ENCODE data around the gene SENP8.
"Not testable (repeated sequence)": the region's sequence is repeated elsewhere in the genome, so short reads cannot be mapped to it uniquely, and the experiment has no call there.

GRCh38 chr15:72100551-72100950 is 17.7 kb upstream of the SENP8 start:
- not testable (repeated sequence) for TF ChIP-seq EZH2phosphoT487 (IDR thresholded peaks at IDR 0.05; ENCODE audit: borderline replicate concordance); CTCF (conservative IDR thresholded peaks at IDR 0.05; ENCODE audit: low read length)

Measured in Loucy (cell line).